ENCODE results near the gene FOXD1. TPM values are rescaled to one million over a fixed set of nuclear protein-coding genes. Genes with fewer than 3 reads are reported as not detected.

FOXD1 gene
- total RNA-seq, 2 experiments from 2014 or later = 0.13 TPM; not detected in 1

DNA sequence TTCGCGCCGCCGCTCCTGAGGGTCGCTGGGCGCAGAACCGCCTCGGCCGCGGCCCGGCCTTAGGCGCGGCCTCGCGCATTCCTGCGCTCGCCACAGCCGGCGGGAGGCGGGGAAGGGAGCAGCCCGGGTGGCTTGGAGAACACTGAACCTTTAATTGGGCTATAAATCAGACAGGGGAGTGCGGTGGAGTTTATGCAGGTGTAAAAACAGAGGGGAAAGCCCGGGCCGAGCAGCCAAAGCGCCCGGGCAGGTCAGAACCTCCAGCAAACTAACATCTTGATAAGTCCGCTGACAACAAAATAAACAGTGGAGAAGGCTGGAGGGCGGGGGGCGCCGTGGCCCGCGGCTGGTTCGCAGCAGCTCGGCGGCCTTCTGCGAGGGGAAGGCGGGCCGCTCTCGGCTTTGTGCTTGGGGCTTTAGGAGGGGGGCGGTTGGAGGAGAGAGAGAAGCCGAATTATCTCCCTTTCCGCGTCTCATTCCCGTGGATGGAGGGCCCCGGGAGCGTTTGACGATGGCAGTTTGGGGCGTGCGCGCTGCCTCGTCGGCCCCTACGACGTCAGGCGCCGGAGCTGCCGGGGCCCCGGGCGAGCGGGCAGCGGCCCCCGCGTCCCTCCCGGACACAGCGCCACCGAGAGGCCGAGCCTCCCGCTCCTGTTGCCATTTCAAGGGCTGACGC is 11.3 kb downstream of the FOXD1 start:
- Mint-ChIP-seq H3K36me3 (ENCODE audit: low read depth) (no peaks in the 10 kb centered on the region), H3K4me3 (peak overlapping the region; percentile 25), H3K9me3 (ENCODE audit: insufficient read depth) (no peaks in the 10 kb centered on the region), H3K4me1 (ENCODE audit: low read depth) (peaks cover 2% of the 10 kb centered on the region), H3K27me3 (ENCODE audit: low read depth) (peaks cover 76% of the 10 kb centered on the region), H3K27ac (no peak overlapping the region)
- CTCF ChIA-PET = no interaction called here
- POLR2A ChIA-PET = no interaction called here
- ATAC-seq (no peak), DNase-seq (no peak)

DNA sequence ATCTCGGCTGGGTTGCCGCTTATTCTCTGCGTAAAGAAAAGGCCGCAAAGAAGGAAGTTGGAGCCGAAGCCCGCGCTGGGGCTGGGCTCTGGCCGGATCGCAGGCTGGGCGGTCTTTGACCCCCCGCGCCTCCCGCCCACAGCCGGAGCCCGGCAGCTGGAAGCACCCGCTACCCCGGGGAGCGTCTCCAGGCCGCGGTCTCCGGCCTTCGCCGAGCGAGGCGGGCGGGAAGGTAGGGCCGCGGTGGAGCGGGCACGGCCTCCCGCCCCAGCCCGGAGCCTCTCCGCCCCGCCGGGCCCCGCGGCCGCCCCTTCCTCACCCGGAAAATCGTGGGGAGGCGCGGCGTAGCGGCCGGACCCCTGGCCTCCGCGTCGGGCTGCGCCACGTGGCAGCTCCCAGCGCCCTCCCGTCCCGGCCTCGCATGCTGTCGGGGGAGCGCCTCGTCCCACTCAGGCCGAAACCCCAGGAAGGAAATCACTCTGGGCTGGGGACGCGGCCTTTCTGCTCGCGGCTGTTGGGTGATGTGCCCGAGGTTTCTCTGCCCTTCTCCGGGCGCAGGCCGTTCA is 12.0 kb downstream of the FOXD1 start:
- no peak for ATAC-seq
- ChIA-PET CTCF (no interaction called here), POLR2A (no interaction called here)
- Mint-ChIP-seq H3K27me3 (ENCODE audit: low read depth) (peaks cover 70% of the 10 kb centered on the region), H3K36me3 (ENCODE audit: low read depth) (no peaks in the 10 kb centered on the region), H3K9me3 (ENCODE audit: insufficient read depth) (no peaks in the 10 kb centered on the region), H3K27ac (no peak overlapping the region), H3K4me3 (no peak overlapping the region), H3K4me1 (ENCODE audit: low read depth) (peaks cover 2% of the 10 kb centered on the region)
- no peak for DNase-seq

DNA sequence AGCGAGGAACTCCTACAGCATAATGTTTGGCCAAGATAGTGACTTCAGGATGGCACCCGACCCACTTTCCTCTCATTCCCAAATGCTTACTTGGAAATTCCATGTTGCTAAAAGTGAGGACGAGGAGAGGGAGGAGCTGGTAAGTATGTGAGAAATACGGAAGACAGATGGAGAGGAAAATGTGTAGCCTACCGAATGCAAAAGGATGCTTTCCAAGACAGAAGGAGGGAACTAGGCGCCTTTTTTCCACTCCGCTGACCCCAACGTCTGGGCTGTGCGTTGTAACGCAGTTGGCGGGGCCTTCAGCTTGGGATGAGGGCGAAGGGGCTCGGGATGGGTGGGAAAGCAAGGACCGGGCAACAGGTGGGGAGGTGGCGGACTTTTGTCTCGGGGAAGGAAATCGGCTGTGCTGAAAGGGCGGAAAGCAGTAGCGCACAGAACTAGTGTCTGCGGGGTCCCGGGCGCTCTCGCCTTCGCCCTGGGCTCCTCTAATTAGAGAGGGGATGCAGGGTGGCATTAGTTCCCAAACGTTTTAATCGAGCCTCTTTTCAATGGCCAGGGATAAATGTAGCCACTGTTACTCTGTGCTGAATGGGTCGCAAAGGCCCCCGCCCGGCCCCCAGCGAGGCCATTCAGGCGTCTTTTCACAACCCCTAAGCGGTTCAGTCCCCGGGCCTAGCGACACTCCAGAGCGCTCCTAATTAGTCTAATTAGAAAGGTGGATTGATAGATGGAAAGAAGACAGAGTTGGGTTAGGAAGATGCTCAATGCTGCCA is 12.6 kb downstream of the FOXD1 start:
- DNase-seq (no peak), ATAC-seq (no peak)
- Mint-ChIP-seq H3K27ac (peak overlapping the region; percentile 17), H3K36me3 (ENCODE audit: low read depth) (no peaks in the 10 kb centered on the region), H3K9me3 (ENCODE audit: insufficient read depth) (no peaks in the 10 kb centered on the region), H3K4me3 (no peak overlapping the region), H3K4me1 (ENCODE audit: low read depth) (peaks cover 2% of the 10 kb centered on the region), H3K27me3 (ENCODE audit: low read depth) (peaks cover 66% of the 10 kb centered on the region)
- POLR2A ChIA-PET = no interaction called here
- CTCF ChIA-PET = no interaction called here

DNA sequence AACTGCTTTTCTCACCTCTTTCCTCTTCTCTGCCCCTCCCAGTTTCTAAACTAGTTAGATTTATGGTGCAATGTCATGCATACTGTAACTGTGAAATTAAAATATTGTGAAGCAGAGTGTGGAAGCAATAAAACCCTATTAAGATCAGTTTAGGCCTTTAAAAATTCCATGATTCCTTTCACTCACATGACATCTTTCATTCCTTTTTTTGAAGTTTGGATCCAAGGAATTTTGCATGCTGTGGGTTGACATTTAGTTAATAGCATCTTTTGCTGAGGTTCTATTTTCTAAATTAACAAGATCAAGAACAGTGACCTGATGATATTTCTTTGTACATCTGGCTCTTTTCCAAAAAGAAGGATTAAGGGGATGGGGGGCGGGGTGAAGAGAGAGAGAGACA is 13.7 kb downstream of the FOXD1 start:
- ChIA-PET POLR2A (no interaction called here), CTCF (no interaction called here)
- no peak for ATAC-seq
- peaks cover 2% of the 10 kb centered on the region for H3K4me1 Mint-ChIP-seq (ENCODE audit: low read depth)
- H3K36me3 Mint-ChIP-seq (ENCODE audit: low read depth) = no peaks in the 10 kb centered on the region
- no peak for DNase-seq
- no peaks in the 10 kb centered on the region for H3K9me3 Mint-ChIP-seq (ENCODE audit: insufficient read depth)
- no peak overlapping the region for H3K27ac Mint-ChIP-seq
- peaks cover 61% of the 10 kb centered on the region for H3K27me3 Mint-ChIP-seq (ENCODE audit: low read depth)
- no peak overlapping the region for H3K4me3 Mint-ChIP-seq

DNA sequence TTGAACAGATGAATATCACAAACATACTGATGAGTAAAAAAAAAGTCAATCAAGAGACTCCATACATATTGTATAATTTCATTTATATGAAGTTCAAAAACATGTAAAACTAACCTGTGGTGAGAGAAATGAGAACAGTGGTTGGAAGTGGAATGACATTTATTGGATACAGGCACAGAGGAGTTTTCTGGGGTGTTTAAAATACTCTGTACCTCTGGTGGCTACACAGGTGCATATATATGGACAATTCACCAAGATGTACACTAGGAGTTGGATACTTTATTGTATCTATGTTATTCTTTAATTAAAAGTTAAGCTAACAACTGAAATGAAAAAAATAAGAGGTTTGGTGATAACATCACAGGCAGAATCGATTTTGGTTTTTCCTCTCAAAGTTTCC is 14.1 kb downstream of the FOXD1 start:
- H3K9me3 Mint-ChIP-seq (ENCODE audit: insufficient read depth) = no peaks in the 10 kb centered on the region
- no peaks in the 10 kb centered on the region for H3K36me3 Mint-ChIP-seq (ENCODE audit: low read depth)
- peaks cover 58% of the 10 kb centered on the region for H3K27me3 Mint-ChIP-seq (ENCODE audit: low read depth)
- DNase-seq (no peak), ATAC-seq (no peak)
- H3K4me3 Mint-ChIP-seq = no peak overlapping the region
- ChIA-PET POLR2A (no interaction called here), CTCF (no interaction called here)
- H3K27ac Mint-ChIP-seq = no peak overlapping the region
- peaks cover 2% of the 10 kb centered on the region for H3K4me1 Mint-ChIP-seq (ENCODE audit: low read depth)

DNA sequence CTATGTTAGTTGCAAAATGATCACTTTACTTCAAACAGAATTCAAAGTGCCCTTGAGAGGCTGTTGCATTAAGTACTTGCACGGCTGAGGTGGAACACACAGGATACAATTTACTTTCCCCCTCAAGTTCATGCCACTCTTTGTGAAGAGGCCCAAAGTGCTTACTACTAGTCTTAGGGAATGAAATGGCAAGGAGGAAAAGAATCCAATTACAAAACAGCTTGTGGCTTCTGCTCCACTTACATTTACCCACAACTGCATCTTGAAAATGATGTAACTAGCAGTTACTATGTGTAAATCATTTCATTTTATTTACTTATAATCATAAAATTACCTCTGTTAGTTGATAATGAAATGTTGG is 14.6 kb downstream of the FOXD1 start:
- Mint-ChIP-seq H3K4me1 (ENCODE audit: low read depth) (peaks cover 2% of the 10 kb centered on the region), H3K4me3 (no peak overlapping the region), H3K36me3 (ENCODE audit: low read depth) (no peaks in the 10 kb centered on the region), H3K27me3 (ENCODE audit: low read depth) (peaks cover 58% of the 10 kb centered on the region), H3K27ac (no peak overlapping the region), H3K9me3 (ENCODE audit: insufficient read depth) (no peaks in the 10 kb centered on the region)
- CTCF ChIA-PET = no interaction called here
- POLR2A ChIA-PET = no interaction called here
- ATAC-seq = no peak
- DNase-seq = no peak

DNA sequence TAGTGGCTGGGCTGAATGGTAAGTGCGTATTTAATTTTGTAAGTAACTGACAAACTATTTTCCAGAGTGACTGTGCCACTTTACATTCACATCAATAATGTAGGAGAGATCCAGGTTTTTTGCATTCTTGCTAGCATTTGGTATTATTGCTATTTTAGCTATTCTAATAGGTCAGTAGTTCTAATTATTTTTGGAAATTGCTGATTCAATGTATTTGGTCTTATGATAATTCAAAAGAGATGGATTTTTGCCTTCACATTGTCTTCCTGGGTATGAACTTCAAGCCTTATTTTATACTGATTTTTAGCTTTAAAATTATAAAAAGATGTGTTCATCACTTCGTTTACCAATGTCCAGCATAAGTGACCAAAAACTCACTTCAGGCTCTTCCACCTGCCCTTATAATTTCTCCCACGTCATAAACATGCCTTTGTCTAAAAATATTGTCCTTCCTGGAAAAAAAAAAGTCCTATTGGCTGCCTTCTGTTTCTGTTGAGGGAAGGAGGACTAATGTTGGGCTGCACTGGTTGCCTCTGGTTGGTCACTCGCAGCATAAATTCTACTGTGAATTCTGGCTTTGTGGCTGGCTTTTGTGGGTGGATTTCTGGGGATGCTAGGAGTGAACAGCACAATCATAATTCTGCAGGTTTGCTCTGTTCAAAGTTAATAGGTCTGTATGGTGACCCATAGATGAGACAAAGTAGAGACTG is 15.2 kb downstream of the FOXD1 start:
- DNase-seq = no peak
- H3K27me3 Mint-ChIP-seq (ENCODE audit: low read depth) = peaks cover 57% of the 10 kb centered on the region
- no peak for ATAC-seq
- no peaks in the 10 kb centered on the region for H3K9me3 Mint-ChIP-seq (ENCODE audit: insufficient read depth)
- ChIA-PET POLR2A (no interaction called here), CTCF (no interaction called here)
- no peak overlapping the region for H3K4me3 Mint-ChIP-seq
- H3K36me3 Mint-ChIP-seq (ENCODE audit: low read depth) = no peaks in the 10 kb centered on the region
- no peak overlapping the region for H3K27ac Mint-ChIP-seq
- H3K4me1 Mint-ChIP-seq (ENCODE audit: low read depth) = peaks cover 2% of the 10 kb centered on the region

DNA sequence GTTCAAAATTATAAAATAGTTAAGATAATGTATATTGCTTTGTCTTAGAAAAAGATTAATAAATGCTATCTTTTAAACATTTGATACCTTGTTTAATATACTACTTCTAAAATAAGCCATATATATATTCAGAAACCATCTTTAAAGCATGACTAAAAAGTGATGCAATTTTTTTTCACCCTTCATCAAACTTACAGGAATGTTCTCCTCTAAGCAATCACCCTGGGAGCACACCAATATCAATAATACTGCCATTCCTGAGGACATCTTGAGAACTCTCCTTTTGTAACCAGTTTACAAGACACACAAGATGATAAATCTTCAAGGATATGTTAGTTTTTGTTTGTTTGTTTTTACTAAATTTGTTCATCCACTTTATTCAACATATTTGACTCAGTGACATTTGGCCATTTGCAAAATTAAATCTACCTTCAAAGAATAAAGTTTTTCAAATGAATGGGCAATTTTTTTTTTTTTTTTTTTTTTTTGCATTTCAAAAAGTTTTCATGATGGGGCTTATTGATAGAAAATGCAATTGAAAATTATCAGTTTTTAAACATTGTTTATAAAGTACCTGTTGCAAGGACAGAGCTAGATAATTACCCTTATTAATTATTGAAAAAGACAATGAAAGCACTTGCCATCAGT is 17.2 kb downstream of the FOXD1 start:
- Mint-ChIP-seq H3K27ac (no peak overlapping the region), H3K36me3 (ENCODE audit: low read depth) (no peaks in the 10 kb centered on the region), H3K9me3 (ENCODE audit: insufficient read depth) (no peaks in the 10 kb centered on the region), H3K4me1 (ENCODE audit: low read depth) (no peaks in the 10 kb centered on the region), H3K4me3 (no peak overlapping the region), H3K27me3 (ENCODE audit: low read depth) (peaks cover 50% of the 10 kb centered on the region)
- no peak for ATAC-seq
- no peak for DNase-seq
- POLR2A ChIA-PET = no interaction called here
- CTCF ChIA-PET = no interaction called here

DNA sequence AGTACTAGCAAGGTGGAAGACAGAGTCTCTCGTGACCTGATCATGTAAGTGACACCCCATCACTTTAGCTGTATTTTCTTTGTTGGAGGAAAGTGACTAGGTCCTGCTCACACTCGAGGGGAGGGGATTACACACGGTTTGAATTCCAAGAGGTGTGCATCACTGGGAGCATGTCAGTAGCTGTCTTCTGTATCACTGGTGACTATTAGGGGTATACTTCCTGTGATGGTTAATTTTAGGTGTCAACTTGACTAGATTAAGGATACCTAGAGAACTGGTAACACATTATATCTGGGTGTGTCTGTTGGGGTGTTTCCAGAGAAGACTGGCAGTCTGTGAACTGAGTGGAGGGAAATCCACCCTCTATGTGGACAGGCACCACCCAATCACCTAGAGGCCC is 22.5 kb downstream of the FOXD1 start:
- Mint-ChIP-seq H3K9me3 (ENCODE audit: insufficient read depth) (no peaks in the 10 kb centered on the region), H3K36me3 (ENCODE audit: low read depth) (no peaks in the 10 kb centered on the region), H3K4me3 (no peak overlapping the region), H3K27me3 (ENCODE audit: low read depth) (peaks cover 46% of the 10 kb centered on the region), H3K27ac (no peak overlapping the region), H3K4me1 (ENCODE audit: low read depth) (no peaks in the 10 kb centered on the region)
- DNase-seq (no peak), ATAC-seq (no peak)
- ChIA-PET CTCF (interaction anchor here (1.2 to 1.6 kb wide), 2 partner anchors 25 to 210 kb away, joined by 4 read pairs; no protein-coding TSS in a partner anchor), POLR2A (no interaction called here)

DNA sequence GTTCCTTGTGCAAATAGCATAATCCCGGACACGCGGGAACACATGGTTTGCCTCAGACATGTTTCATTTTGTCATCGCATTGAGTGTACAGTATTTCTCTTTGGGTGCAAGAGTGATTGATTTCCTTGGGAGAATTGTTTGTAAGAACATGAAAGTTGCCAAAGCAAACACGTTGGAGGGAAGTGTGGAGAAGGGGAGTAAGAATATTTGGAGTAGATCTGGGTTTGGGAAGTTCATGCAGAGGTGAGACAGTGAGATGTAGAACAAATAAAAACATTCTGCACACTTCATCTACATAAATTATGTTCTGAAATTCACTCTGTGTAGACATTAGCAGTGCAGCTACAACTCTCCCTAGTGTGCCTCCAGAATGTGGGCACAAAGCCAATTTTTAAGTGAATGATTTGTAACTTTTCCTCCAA is 24.0 kb downstream of the FOXD1 start:
- no peak for DNase-seq
- CTCF ChIA-PET = interaction anchor here (1.2 to 1.6 kb wide), 2 partner anchors 27 to 209 kb away, joined by 4 read pairs; no protein-coding TSS in a partner anchor
- no peaks in the 10 kb centered on the region for H3K9me3 Mint-ChIP-seq (ENCODE audit: insufficient read depth)
- H3K27me3 Mint-ChIP-seq (ENCODE audit: low read depth) = peaks cover 55% of the 10 kb centered on the region
- POLR2A ChIA-PET = no interaction called here
- no peak for ATAC-seq
- no peak overlapping the region for H3K27ac Mint-ChIP-seq
- no peak overlapping the region for H3K4me3 Mint-ChIP-seq
- H3K4me1 Mint-ChIP-seq (ENCODE audit: low read depth) = peaks cover 3% of the 10 kb centered on the region
- H3K36me3 Mint-ChIP-seq (ENCODE audit: low read depth) = peaks cover 2% of the 10 kb centered on the region

DNA sequence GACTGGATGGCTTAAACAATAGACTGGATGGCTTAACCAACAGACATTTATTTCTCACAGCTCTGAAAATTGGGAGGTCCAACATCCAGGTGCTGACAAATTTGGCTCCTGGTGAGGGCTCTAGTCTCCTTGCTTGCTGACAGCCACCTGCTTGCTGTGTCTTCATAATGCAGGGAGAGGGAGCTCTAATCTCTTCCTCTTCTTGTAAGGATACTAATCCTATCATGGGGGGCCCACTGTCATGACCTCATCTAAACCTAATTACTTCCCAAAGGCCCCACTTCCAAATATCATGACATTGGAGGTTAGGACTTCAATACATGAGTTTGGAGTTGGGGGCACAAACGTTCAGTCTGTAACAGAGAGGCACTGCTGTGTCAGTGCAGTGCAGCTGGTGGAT is 26.4 kb downstream of the FOXD1 start:
- peaks cover 65% of the 10 kb centered on the region for H3K27me3 Mint-ChIP-seq (ENCODE audit: low read depth)
- no peak for ATAC-seq
- peaks cover 2% of the 10 kb centered on the region for H3K36me3 Mint-ChIP-seq (ENCODE audit: low read depth)
- no peaks in the 10 kb centered on the region for H3K9me3 Mint-ChIP-seq (ENCODE audit: insufficient read depth)
- H3K27ac Mint-ChIP-seq = no peak overlapping the region
- ChIA-PET CTCF (no interaction called here), POLR2A (no interaction called here)
- DNase-seq = no peak
- H3K4me3 Mint-ChIP-seq = no peak overlapping the region
- peaks cover 3% of the 10 kb centered on the region for H3K4me1 Mint-ChIP-seq (ENCODE audit: low read depth)

DNA sequence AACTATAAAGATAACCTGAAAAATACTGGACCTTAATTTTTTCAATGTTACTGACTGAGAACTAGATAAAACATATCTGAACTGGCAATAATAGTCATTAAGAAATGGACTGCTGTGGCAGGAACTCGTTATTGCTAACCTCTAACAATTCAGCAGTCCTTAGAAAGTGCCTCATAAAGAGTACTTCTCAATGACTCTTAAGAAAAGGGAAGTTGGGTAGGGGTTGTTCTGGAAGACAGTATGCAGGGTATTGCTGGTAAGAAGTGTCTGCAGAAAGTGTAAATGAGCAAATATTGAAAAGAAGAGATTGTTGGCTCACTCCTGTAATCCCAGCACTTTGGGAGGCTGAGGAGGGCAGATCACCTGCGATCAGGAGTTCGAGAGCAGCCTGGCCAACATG is 27.9 kb downstream of the FOXD1 start:
- DNase-seq = no peak
- no peaks in the 10 kb centered on the region for H3K9me3 Mint-ChIP-seq (ENCODE audit: insufficient read depth)
- H3K27me3 Mint-ChIP-seq (ENCODE audit: low read depth) = peaks cover 71% of the 10 kb centered on the region
- peaks cover 3% of the 10 kb centered on the region for H3K4me1 Mint-ChIP-seq (ENCODE audit: low read depth)
- peaks cover 2% of the 10 kb centered on the region for H3K36me3 Mint-ChIP-seq (ENCODE audit: low read depth)
- H3K4me3 Mint-ChIP-seq = no peak overlapping the region
- no peak overlapping the region for H3K27ac Mint-ChIP-seq
- POLR2A ChIA-PET = no interaction called here
- CTCF ChIA-PET = interaction anchor here (1.2 to 3.0 kb wide), 2 partner anchors 30 to 33 kb away, joined by 3 to 12 read pairs; no protein-coding TSS in a partner anchor
- ATAC-seq = no peak

Measured in activated CD8-positive, alpha-beta T cell treated with anti-CD3 and anti-CD28 coated beads, Interleukin-2, amount 10 ng/mL, durations not matched to agents 7 days and 5 days (primary cell).